GM18951 (cell line): ENCODE data around the gene KCP.
A peak's percentile ranks its signal among the peaks of the same experiment; 100 is the strongest.

Source experiments
- POLR2A ChIP-seq: IDR thresholded peaks from 4 replicates; pipeline ENCODE4 v1.6.1; 2011; ENCODE audit warnings: mild to moderate bottlenecking; ENCODE audit not compliant: insufficient read length, insufficient read depth; ENCODE audit errors: extremely low read depth
- in situ Hi-C: fragments of 300-500 bp; cut with MboI; formaldehyde crosslinking; loops from one replicate; pipeline ENCODE4 v1.12.0; 2022; ENCODE audit warnings: low sequenced_read_pairs, mixed read lengths, inconsistent platforms; ENCODE audit not compliant: unreplicated experiment

Gene KCP

GRCh38 chr7:128869944-128870285 lies 40.6 kb downstream of the KCP start:
- in situ Hi-C loops, result no loop called here
- TF ChIP-seq POLR2A, result no peak

DNA sequence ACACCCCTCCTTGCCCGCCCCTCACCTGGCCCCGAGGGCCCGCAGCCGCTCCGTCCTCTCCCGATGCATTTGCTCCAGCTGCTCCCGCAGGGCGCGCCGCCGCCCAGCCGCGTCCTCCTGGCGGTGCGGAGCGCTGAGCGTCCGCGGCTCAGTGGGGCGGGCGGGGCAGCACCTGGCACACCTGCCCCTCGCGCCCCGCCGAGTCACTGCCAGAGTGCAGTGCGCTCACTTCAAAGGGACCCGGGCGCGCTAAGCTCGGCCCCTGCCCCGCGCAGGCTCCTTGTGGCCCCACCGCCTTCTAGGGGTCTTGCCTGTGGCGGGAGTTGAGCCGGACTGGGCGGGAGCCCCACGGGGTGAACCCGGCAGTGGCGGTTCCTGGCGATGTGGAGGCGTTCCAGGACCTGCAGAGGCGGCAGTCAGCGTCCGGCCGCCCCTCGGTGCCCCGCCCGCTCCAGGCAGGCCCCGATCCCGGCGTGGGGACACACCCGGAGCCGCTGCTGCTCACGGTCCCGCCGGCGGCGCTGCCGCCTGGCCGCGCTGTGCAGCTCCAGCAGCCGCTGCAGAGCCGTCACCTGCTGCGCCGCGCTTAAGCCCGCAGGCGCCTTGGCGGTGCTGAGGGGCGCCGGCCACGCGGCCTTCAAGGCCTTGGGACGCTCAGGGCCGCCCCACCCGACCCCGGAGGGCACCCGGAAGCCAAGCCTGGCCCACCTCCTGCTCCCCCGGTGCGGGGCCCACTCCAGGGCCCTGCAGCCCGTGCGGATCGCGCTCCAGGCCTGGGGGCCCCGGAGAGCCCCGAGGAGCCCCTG lies 41.2 kb downstream of the KCP start:
- in situ Hi-C loops, result no loop called here
- TF ChIP-seq POLR2A, result no peak

GRCh38 chr7:128868624-128869137 lies 41.8 kb downstream of the KCP start:
- no peak for TF ChIP-seq POLR2A
- in situ Hi-C loops, result no loop called here

GRCh38 chr7:128867842-128868623 lies 42.5 kb downstream of the KCP start:
- in situ Hi-C loops, result no loop called here

GRCh38 chr7:128867241-128867640 lies 43.3 kb downstream of the KCP start:
- in situ Hi-C loops, result no loop called here
- no peak for TF ChIP-seq POLR2A

More at GRCh38 chr7:128867842-128868623, 42.5 kb downstream of the KCP start:
- TF ChIP-seq POLR2A, result no peak

- TF ChIP-seq POLR2A, result no peak
- in situ Hi-C loops, result no loop called here
Observed at GRCh38 chr7:128865996-128866877, 44.3 kb downstream of the KCP start.

DNA sequence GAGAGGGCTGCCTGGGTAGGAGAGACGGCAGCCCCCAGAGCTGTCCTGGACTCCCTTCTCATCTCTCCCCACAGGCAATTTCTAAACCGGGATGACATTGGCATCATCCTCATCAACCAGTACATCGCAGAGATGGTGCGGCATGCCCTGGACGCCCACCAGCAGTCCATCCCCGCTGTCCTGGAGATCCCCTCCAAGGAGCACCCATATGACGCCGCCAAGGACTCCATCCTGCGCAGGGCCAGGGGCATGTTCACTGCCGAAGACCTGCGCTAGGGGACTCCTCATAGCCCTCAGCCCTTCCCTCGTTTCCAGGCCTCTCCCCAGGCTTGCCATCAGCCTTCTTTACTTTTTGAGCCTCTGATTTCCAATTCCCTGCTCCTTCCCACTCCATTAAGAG lies 45.2 kb downstream of the KCP start:
- in situ Hi-C loops, result no loop called here
- TF ChIP-seq POLR2A, result no peak

GRCh38 chr7:128863433-128863989 lies 47.0 kb downstream of the KCP start:
- in situ Hi-C loops, result no loop called here
- no peak for TF ChIP-seq POLR2A

- peak; percentile 86 for TF ChIP-seq POLR2A
- in situ Hi-C loops, result no loop called here
Observed at GRCh38 chr7:128862571-128863432, 47.7 kb downstream of the KCP start, which contains the start of gene ATP6V1F. Gene ATP6V1F (plus strand): TSS chr7:128862856. CDS start chr7:128862905, 49 bp downstream.

DNA sequence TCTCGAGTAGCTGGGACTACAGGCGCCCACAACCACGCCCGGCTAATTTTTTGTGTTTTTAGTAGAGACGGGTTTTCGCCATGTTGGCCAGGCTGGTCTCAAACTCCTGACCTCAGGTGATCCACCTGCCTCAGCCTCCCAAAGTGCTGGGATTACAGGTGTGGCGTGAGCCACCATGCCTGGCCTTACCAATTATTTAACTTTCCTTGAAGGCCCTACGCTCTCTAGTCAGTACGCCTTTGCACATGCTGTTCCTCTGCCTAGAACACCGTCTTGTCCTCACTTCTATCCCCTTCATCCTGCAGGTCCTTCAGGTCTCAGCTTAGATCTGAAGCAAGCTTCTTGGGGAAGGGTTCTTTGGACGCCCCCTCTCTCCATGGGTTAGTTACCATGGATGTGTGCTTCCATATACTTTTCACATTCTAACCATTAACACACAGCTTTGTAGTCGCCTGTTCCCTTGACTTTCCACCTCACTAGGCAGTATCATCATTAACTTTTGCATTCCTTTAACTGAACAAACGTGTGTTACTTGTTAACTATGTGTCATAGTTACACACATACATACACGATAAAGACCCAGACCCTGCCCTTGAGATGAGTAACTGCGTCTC lies 48.4 kb downstream of the KCP start:
- in situ Hi-C loops, result no loop called here
- TF ChIP-seq POLR2A, result no peak
